ENCODE data around the gene ADAMTS20. TPM values are rescaled to one million over a fixed set of nuclear protein-coding genes. Genes with fewer than 3 reads are reported as not detected.

The ADAMTS20 gene
- total RNA-seq, 1 experiment from 2014 or later, result 2.7 TPM

- H4K5ac ChIP-seq (ENCODE audit: insufficient read length, low read depth, low read length), result no peak overlapping the region
Observed at GRCh38 chr12:43580601-43581000, 28.6 kb upstream of the ADAMTS20 start.

More at GRCh38 chr12:43580601-43581000, 28.6 kb upstream of the ADAMTS20 start:
- H3K9me3 Mint-ChIP-seq, result no peaks in the 10 kb centered on the region
- H4K91ac ChIP-seq (ENCODE audit: insufficient read length, low read depth, low read length), result no peak overlapping the region
- no peak overlapping the region for H4K8ac ChIP-seq (replicated peaks; ENCODE audit: insufficient read length, low read depth, low read length)
- H3K4ac ChIP-seq (ENCODE audit: low read depth, low read length), result no peak overlapping the region
- H2AFZ ChIP-seq (ENCODE audit: low read length), result no peak overlapping the region
- H2AK5ac ChIP-seq (ENCODE audit: insufficient read length, low read length), result no peak overlapping the region
- H3K4me3 Mint-ChIP-seq, result no peak overlapping the region
- no peaks in the 10 kb centered on the region; the same call in 1 of the 2 replicates for H3K27me3 Mint-ChIP-seq (ENCODE audit: low read depth)
- no peak overlapping the region for H3K18ac ChIP-seq (ENCODE audit: insufficient read length, low read depth, low read length)
- H2BK15ac ChIP-seq (ENCODE audit: low read depth, low read length), result no peak overlapping the region
- H2BK120ac ChIP-seq (ENCODE audit: low read depth, low read length, poor library complexity, severe bottlenecking), result no peak overlapping the region
- no peak overlapping the region for H3K9ac ChIP-seq (ENCODE audit: extremely low read depth, insufficient read length, low read length)
- H3T11ph ChIP-seq (ENCODE audit: low read length), result no peak overlapping the region
- no peak overlapping the region for H3K27ac Mint-ChIP-seq
- WGBS (ENCODE audit: extremely low coverage, insufficient read length, low lambda C conversion rate), result no CpG with 5 or more reads among the region's 5 CpGs
- H3K79me2 ChIP-seq (ENCODE audit: insufficient read depth, low read length), result no peaks in the 10 kb centered on the region
- no peak overlapping the region for H2BK12ac ChIP-seq (ENCODE audit: insufficient read length, low read depth, low read length)
- no peaks in the 10 kb centered on the region; a peak in 1 of 4 replicates for H3K4me1 Mint-ChIP-seq
- H3K23me2 ChIP-seq (ENCODE audit: insufficient read length, low read depth, low read length, poor library complexity, severe bottlenecking), result no peaks in the 10 kb centered on the region
- no peak overlapping the region for H2BK5ac ChIP-seq (ENCODE audit: insufficient read length, low read length)
- H3K27ac ChIP-seq (ENCODE audit: insufficient read length, low read depth, low read length), result no peak overlapping the region
- H4K20me1 ChIP-seq (ENCODE audit: control insufficient read depth, insufficient read depth, insufficient read length), result no peaks in the 10 kb centered on the region
- H3K9me3 ChIP-seq (ENCODE audit: control insufficient read depth, low read depth, low read length), result no peaks in the 10 kb centered on the region
- no peak overlapping the region for H3K14ac ChIP-seq (ENCODE audit: insufficient read depth, low read length)
- no peaks in the 10 kb centered on the region for H3K79me1 ChIP-seq (ENCODE audit: insufficient read depth, low read depth, low read length, poor library complexity, severe bottlenecking)
- TF ChIP-seq CTCF (conservative IDR thresholded peaks at IDR 0.05), result no peak
- no peak overlapping the region for H3K4me2 ChIP-seq (ENCODE audit: insufficient read depth, insufficient read length, low read length)
- no peaks in the 10 kb centered on the region for H3K4me1 ChIP-seq (ENCODE audit: insufficient read depth, low read length)
- no peaks in the 10 kb centered on the region for H3K36me3 Mint-ChIP-seq (ENCODE audit: insufficient read depth in 1 of 3, low read depth in 3 of 3)
- DNase-seq, result no peak
- H3K27me3 ChIP-seq (ENCODE audit: insufficient read depth, low read length), result no peaks in the 10 kb centered on the region
- no peak overlapping the region for H3K56ac ChIP-seq (ENCODE audit: insufficient read length, low read depth, low read length)
- no peak overlapping the region for H2BK20ac ChIP-seq (ENCODE audit: low read depth, low read length, poor library complexity, severe bottlenecking)
- no peak overlapping the region for H3K23ac ChIP-seq (ENCODE audit: insufficient read length, low read depth, low read length)
